NT2/D1 (cell line): Measurements from ENCODE around the gene LRCH4.

Experiments
- DNase-seq: peaks from one replicate; pipeline ENCODE4 v3.0.0-alpha.2; 2011; ENCODE audit warnings: low read depth, low spot score
- H3K27me3 ChIP-seq: 2 replicates; pipeline ENCODE4 v1.6.0; 2011; ENCODE audit warnings: mild to moderate bottlenecking; ENCODE audit not compliant: insufficient read length, insufficient read depth
- H3K36me3 ChIP-seq: 2 replicates; pipeline ENCODE4 v1.6.1; 2011; ENCODE audit warnings: mild to moderate bottlenecking, low read length, mixed read lengths; ENCODE audit not compliant: insufficient read depth, insufficient read length
- H3K4me1 ChIP-seq: 2 replicates; pipeline ENCODE4 v1.5.1; 2011; ENCODE audit not compliant: insufficient read depth, insufficient read length
- H3K4me3 ChIP-seq: 2 replicates; pipeline ENCODE4 v1.5.1; 2011; ENCODE audit warnings: low read depth; ENCODE audit not compliant: insufficient read length
- H3K9ac ChIP-seq: 2 replicates; pipeline ENCODE4 v1.6.0; 2011; ENCODE audit warnings: low read depth; ENCODE audit not compliant: insufficient read length
- H3K9me3 ChIP-seq: 2 replicates; pipeline ENCODE4 v1.5.1; 2011; ENCODE audit warnings: mild to moderate bottlenecking, low read length; ENCODE audit not compliant: insufficient read depth
- SUZ12 ChIP-seq: IDR thresholded peaks from 2 replicates; pipeline ENCODE4 v1.6.1; 2011; ENCODE audit not compliant: insufficient read length, insufficient read depth; ENCODE audit errors: extremely low read depth
- YY1 ChIP-seq: IDR thresholded peaks from 2 replicates; pipeline ENCODE4 v1.6.1; 2011; ENCODE audit not compliant: insufficient read length, insufficient read depth
- ZNF274 ChIP-seq: IDR thresholded peaks from 2 replicates; pipeline ENCODE4 v1.6.1; 2011; ENCODE audit warnings: mild to moderate bottlenecking, low read depth, low read length

Gene LRCH4

GRCh38 chr7:100585511-100586265 lies at the start of gene LRCH4:
Gene LRCH4, minus strand, starts transcription at chr7:100586129. Its CDS starts 29 bp downstream, at chr7:100586100.
- H3K9me3 ChIP-seq, result no peaks in the 10 kb centered on the region
- H3K9ac ChIP-seq, result peak within 1 kb of the TSS; percentile 93
- H3K4me3 ChIP-seq, result peak within 1 kb of the TSS; percentile 86
- peaks cover 22% of the 10 kb centered on the region for H3K36me3 ChIP-seq
- H3K4me1 ChIP-seq, result peaks cover 24% of the 10 kb centered on the region
- no peaks in the 10 kb centered on the region for H3K27me3 ChIP-seq
- no peak for DNase-seq
- TF ChIP-seq ZNF274, result no peak
- no peak for TF ChIP-seq YY1
- no peak for TF ChIP-seq SUZ12

GRCh38 chr7:100632951-100633717 lies 47.2 kb upstream of the LRCH4 start:
- no peaks in the 10 kb centered on the region for H3K36me3 ChIP-seq

GRCh38 chr7:100630066-100630465 lies 44.1 kb upstream of the LRCH4 start:
- Histone ChIP-seq H3K36me3 (no peaks in the 10 kb centered on the region), H3K27me3 (peaks cover 6% of the 10 kb centered on the region), H3K4me3 (no peak overlapping the region), H3K4me1 (peaks cover 4% of the 10 kb centered on the region), H3K9ac (no peak overlapping the region), H3K9me3 (no peaks in the 10 kb centered on the region)
- DNase-seq, result no peak
- TF ChIP-seq ZNF274, result no peak
- TF ChIP-seq SUZ12, result no peak
- TF ChIP-seq YY1, result no peak

More at GRCh38 chr7:100632951-100633717, 47.2 kb upstream of the LRCH4 start:
- H3K9me3 ChIP-seq, result no peaks in the 10 kb centered on the region
- no peak for DNase-seq
- H3K9ac ChIP-seq, result peak overlapping the region; percentile 61
- no peak for TF ChIP-seq ZNF274
- no peak for TF ChIP-seq SUZ12
- TF ChIP-seq YY1, result no peak
- no peaks in the 10 kb centered on the region for H3K27me3 ChIP-seq
- peaks cover 2% of the 10 kb centered on the region for H3K4me1 ChIP-seq
- peak overlapping the region; percentile 54 for H3K4me3 ChIP-seq

GRCh38 chr7:100629117-100629716 lies 43.3 kb upstream of the LRCH4 start:
- Histone ChIP-seq H3K4me3 (no peak overlapping the region), H3K36me3 (no peaks in the 10 kb centered on the region), H3K9me3 (no peaks in the 10 kb centered on the region), H3K4me1 (peaks cover 4% of the 10 kb centered on the region), H3K27me3 (peaks cover 6% of the 10 kb centered on the region), H3K9ac (no peak overlapping the region)
- TF ChIP-seq SUZ12 (no peak), YY1 (no peak), ZNF274 (no peak)
- DNase-seq, result peak; percentile 51

GRCh38 chr7:100627238-100627549 lies 41.3 kb upstream of the LRCH4 start:
- no peak for DNase-seq
- Histone ChIP-seq H3K4me3 (peak overlapping the region; percentile 29), H3K4me1 (peaks cover 4% of the 10 kb centered on the region), H3K27me3 (peaks cover 6% of the 10 kb centered on the region), H3K9ac (peak overlapping the region; percentile 61), H3K9me3 (no peaks in the 10 kb centered on the region), H3K36me3 (no peaks in the 10 kb centered on the region)
- TF ChIP-seq ZNF274, result no peak
- no peak for TF ChIP-seq SUZ12
- TF ChIP-seq YY1, result no peak

GRCh38 chr7:100626530-100627237 lies 40.8 kb upstream of the LRCH4 start:
- H3K9me3 ChIP-seq, result no peaks in the 10 kb centered on the region
- DNase-seq, result no peak
- peaks cover 6% of the 10 kb centered on the region for H3K27me3 ChIP-seq
- TF ChIP-seq YY1, result no peak
- TF ChIP-seq ZNF274, result no peak
- TF ChIP-seq SUZ12, result no peak
- H3K4me1 ChIP-seq, result peaks cover 4% of the 10 kb centered on the region
- peak overlapping the region; percentile 29 for H3K4me3 ChIP-seq
- no peaks in the 10 kb centered on the region for H3K36me3 ChIP-seq
- peak overlapping the region; percentile 61 for H3K9ac ChIP-seq

- Histone ChIP-seq H3K4me3 (no peak overlapping the region), H3K27me3 (peaks cover 6% of the 10 kb centered on the region), H3K9ac (no peak overlapping the region), H3K36me3 (no peaks in the 10 kb centered on the region), H3K4me1 (peaks cover 2% of the 10 kb centered on the region), H3K9me3 (no peaks in the 10 kb centered on the region)
- TF ChIP-seq YY1 (no peak), SUZ12 (no peak), ZNF274 (no peak)
- no peak for DNase-seq
Observed at GRCh38 chr7:100626055-100626454, 40.1 kb upstream of the LRCH4 start.
